ENCODE measurements around the gene ADRM1.

- TF ChIP-seq, protein P1, sequence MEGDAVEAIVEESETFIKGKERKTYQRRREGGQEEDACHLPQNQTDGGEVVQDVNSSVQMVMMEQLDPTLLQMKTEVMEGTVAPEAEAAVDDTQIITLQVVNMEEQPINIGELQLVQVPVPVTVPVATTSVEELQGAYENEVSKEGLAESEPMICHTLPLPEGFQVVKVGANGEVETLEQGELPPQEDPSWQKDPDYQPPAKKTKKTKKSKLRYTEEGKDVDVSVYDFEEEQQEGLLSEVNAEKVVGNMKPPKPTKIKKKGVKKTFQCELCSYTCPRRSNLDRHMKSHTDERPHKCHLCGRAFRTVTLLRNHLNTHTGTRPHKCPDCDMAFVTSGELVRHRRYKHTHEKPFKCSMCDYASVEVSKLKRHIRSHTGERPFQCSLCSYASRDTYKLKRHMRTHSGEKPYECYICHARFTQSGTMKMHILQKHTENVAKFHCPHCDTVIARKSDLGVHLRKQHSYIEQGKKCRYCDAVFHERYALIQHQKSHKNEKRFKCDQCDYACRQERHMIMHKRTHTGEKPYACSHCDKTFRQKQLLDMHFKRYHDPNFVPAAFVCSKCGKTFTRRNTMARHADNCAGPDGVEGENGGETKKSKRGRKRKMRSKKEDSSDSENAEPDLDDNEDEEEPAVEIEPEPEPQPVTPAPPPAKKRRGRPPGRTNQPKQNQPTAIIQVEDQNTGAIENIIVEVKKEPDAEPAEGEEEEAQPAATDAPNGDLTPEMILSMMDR (IDR thresholded peaks at IDR 0.05), result no peak
- no peak for TF ChIP-seq EP300 (IDR thresholded peaks at IDR 0.05)
These were observed 11.5 kb downstream of the ADRM1 start for GRCh38 chr20:62314339-62314638.

All from sigmoid colon (tissue), 4 donors.